Stimulated activated CD4-positive, alpha-beta T cell treated with anti-CD3 and anti-CD28 coated beads, Interleukin-12 subunit alpha, Interleukin-12 subunit beta, amount 100 ng/mL, for 24 hours (primary cell): ENCODE measurements around the gene HMGN3.

ENCODE experiments used
- DNase-seq, 2 experiments: peaks; one replicate each; pipeline ENCODE4 v3.0.0-alpha.2; 2020; ENCODE audit warnings: low read depth in 2 of 2

HMGN3 gene

GRCh38 chr6:79184641-79185040 is 49.8 kb downstream of the HMGN3 start:
- no peak for DNase-seq

GRCh38 chr6:79184086-79184485 is 50.4 kb downstream of the HMGN3 start:
- DNase-seq = no peak

- no peak for DNase-seq
Measured at GRCh38 chr6:79180052-79180451, 54.4 kb downstream of the HMGN3 start.

- DNase-seq = no peak
Measured at GRCh38 chr6:79173378-79173777, 61.1 kb downstream of the HMGN3 start.

GRCh38 chr6:79170959-79171358 is 63.5 kb downstream of the HMGN3 start:
- no peak for DNase-seq

- DNase-seq = no peak
Measured at GRCh38 chr6:79170431-79170830, 64.1 kb downstream of the HMGN3 start.

GRCh38 chr6:79168695-79168980 is 65.8 kb downstream of the HMGN3 start:
- no peak for DNase-seq

GRCh38 chr6:79167931-79168694 is 66.4 kb downstream of the HMGN3 start:
- no peak for DNase-seq

GRCh38 chr6:79159846-79160245 is 74.6 kb downstream of the HMGN3 start:
- no peak for DNase-seq

- DNase-seq = no peak
Measured at GRCh38 chr6:79158856-79159516, 75.5 kb downstream of the HMGN3 start.

GRCh38 chr6:79157961-79158644 is 76.4 kb downstream of the HMGN3 start:
- no peak for DNase-seq

GRCh38 chr6:79152269-79152737 is 82.2 kb downstream of the HMGN3 start:
- no peak for DNase-seq
